Neural cell (in vitro differentiated cells): ENCODE results near the gene MCC. TPM values are rescaled to one million over a fixed set of nuclear protein-coding genes. Genes with fewer than 3 reads are reported as not detected.

Experiments used
- H2AFZ ChIP-seq: fragments of 200-600, 300-800 bp; sonication (generic), shearing (Covaris generic); 2 replicates; pipeline ENCODE4 v1.6.0; 2014; ENCODE audit warnings: low read depth, mild to moderate bottlenecking, antibody characterized with exemption, low read length, moderate library complexity
- H3F3A ChIP-seq: fragments of 200-600 bp; shearing (Covaris generic); 2 replicates; pipeline ENCODE4 v1.6.1; 2016; ENCODE audit warnings: mild to moderate bottlenecking, moderate library complexity, mixed read lengths, antibody characterized with exemption, low read length; ENCODE audit not compliant: insufficient read depth, poor library complexity, severe bottlenecking
- H3K27ac ChIP-seq: fragments of 200-600, 300-800 bp; sonication (generic), shearing (Covaris generic); 2 replicates; pipeline ENCODE4 v1.5.1; 2014; ENCODE audit warnings: mild to moderate bottlenecking, low read length, moderate library complexity
- H3K27me3 ChIP-seq: fragments of 300-800, 200-600 bp; sonication (generic), shearing (Covaris generic); 2 replicates; pipeline ENCODE4 v1.6.0; 2014; ENCODE audit warnings: mild to moderate bottlenecking, low read depth, low read length, moderate library complexity; ENCODE audit not compliant: insufficient read depth
- H3K36me3 ChIP-seq: fragments of 300-800, 200-600 bp; sonication (generic), shearing (Covaris generic); 2 replicates; pipeline ENCODE4 v1.5.1; 2014; ENCODE audit warnings: mild to moderate bottlenecking, antibody characterized with exemption, low read length, moderate library complexity; ENCODE audit not compliant: insufficient read depth
- H3K4me2 ChIP-seq: fragments of 300-800, 200-600 bp; sonication (generic), shearing (Covaris generic); 2 replicates; pipeline ENCODE4 v1.6.0; 2014; ENCODE audit warnings: mild to moderate bottlenecking, low read length
- H3K4me3 ChIP-seq: fragments of 300-800, 200-600 bp; sonication (generic), shearing (Covaris generic); 2 replicates; pipeline ENCODE4 v1.5.1; 2014; ENCODE audit warnings: mild to moderate bottlenecking, low read length, moderate library complexity
- H3K79me2 ChIP-seq: fragments of 200-600 bp; shearing (Covaris generic); replicated peaks from 2 replicates; pipeline ENCODE4 v1.6.0; 2014; ENCODE audit warnings: mild to moderate bottlenecking, low read length, moderate library complexity; ENCODE audit not compliant: insufficient read depth
- H3K9ac ChIP-seq: fragments of 300-800, 200-600 bp; sonication (generic), shearing (Covaris generic); 2 replicates; pipeline ENCODE4 v1.6.1; 2016; ENCODE audit warnings: mild to moderate bottlenecking, low read length, mixed read lengths
- H3K9me2 ChIP-seq: fragments of 200-600 bp; shearing (Covaris generic); 2 replicates; pipeline ENCODE4 v1.6.1; 2016; ENCODE audit warnings: mild to moderate bottlenecking, low read length, mixed read lengths; ENCODE audit not compliant: insufficient read depth
- H3K9me3 ChIP-seq: fragments of 200-600, 300-800 bp; sonication (generic), shearing (Covaris generic); 2 replicates; pipeline ENCODE4 v1.6.1; 2016; ENCODE audit warnings: mild to moderate bottlenecking, mixed run types, low read length, moderate library complexity, mixed read lengths
- H4K20me1 ChIP-seq: fragments of 200-600 bp; shearing (Covaris generic); 2 replicates; pipeline ENCODE4 v1.6.1; 2016; ENCODE audit warnings: mild to moderate bottlenecking, mixed run types; ENCODE audit not compliant: insufficient read depth
- EP300 ChIP-seq: fragments of 450-650 bp; conservative IDR thresholded peaks from 2 replicates; pipeline ENCODE4 v1.6.1; 2014; ENCODE audit warnings: antibody characterized with exemption, mild to moderate bottlenecking, moderate library complexity; ENCODE audit not compliant: poor library complexity, severe bottlenecking
- EZH2 ChIP-seq: fragments of 200-600, 300-800 bp; shearing (Covaris generic), sonication (generic); IDR thresholded peaks from 2 replicates; pipeline ENCODE4 v1.6.1; 2014; ENCODE audit warnings: antibody characterized with exemption, low read length, borderline replicate concordance, mild to moderate bottlenecking; ENCODE audit not compliant: insufficient read depth, poor library complexity, severe bottlenecking
- MXI1 ChIP-seq: fragments of 450-650 bp; conservative IDR thresholded peaks from 2 replicates; pipeline ENCODE4 v1.6.1; 2014; ENCODE audit warnings: antibody characterized with exemption, mild to moderate bottlenecking; ENCODE audit not compliant: poor library complexity, severe bottlenecking
- POLR2AphosphoS5 ChIP-seq: IDR thresholded peaks from 2 replicates; pipeline ENCODE4 v1.6.1; 2012
- RAD21 ChIP-seq: fragments of 450-650 bp; conservative IDR thresholded peaks from 2 replicates; pipeline ENCODE4 v1.6.1; 2014; ENCODE audit warnings: antibody characterized with exemption, mild to moderate bottlenecking, moderate library complexity
- REST ChIP-seq: IDR thresholded peaks from 2 replicates; pipeline ENCODE4 v1.6.1; 2012; ENCODE audit warnings: borderline replicate concordance
- SMC3 ChIP-seq: fragments of 450-650 bp; conservative IDR thresholded peaks from 2 replicates; pipeline ENCODE4 v1.6.1; 2014; ENCODE audit warnings: antibody characterized with exemption, mild to moderate bottlenecking, moderate library complexity; ENCODE audit not compliant: poor library complexity
- TAF1 ChIP-seq: IDR thresholded peaks from 2 replicates; pipeline ENCODE4 v1.6.1; 2012; ENCODE audit warnings: low read depth
- polyA plus RNA-seq: library from polyadenylated mRNA; depleted of rRNA; stranded (reverse); fragments of >200 nt; gene quantifications from 2 replicates; pipeline ENCODE4 v1.2.3, GENCODE V29; 2014
- TF ChIP-seq, protein P1 (sequence below): fragments of 450-650 bp; IDR thresholded peaks from 2 replicates; pipeline ENCODE4 v1.5.1; 2014; ENCODE audit warnings: antibody characterized with exemption, mild to moderate bottlenecking, moderate library complexity; ENCODE audit not compliant: poor library complexity, severe bottlenecking

Gene MCC
- polyA plus RNA-seq, 1 donor from 2014 or later = 2.2 TPM

- Histone ChIP-seq H3K27ac (no peak overlapping the region), H2AFZ (no peak overlapping the region), H3K9me3 (no peaks in the 10 kb centered on the region), H3K27me3 (no peaks in the 10 kb centered on the region), H3K4me2 (no peak overlapping the region), H3K36me3 (no peaks in the 10 kb centered on the region), H3K79me2 (no peaks in the 10 kb centered on the region), H3K9me2 (no peaks in the 10 kb centered on the region), H3K4me3 (no peak overlapping the region), H4K20me1 (no peaks in the 10 kb centered on the region), H3K9ac (no peak overlapping the region), H3F3A (no peaks in the 10 kb centered on the region)
- no peak for TF ChIP-seq EZH2
- no peak for TF ChIP-seq EP300
- no peak for TF ChIP-seq REST
- TF ChIP-seq, protein P1, sequence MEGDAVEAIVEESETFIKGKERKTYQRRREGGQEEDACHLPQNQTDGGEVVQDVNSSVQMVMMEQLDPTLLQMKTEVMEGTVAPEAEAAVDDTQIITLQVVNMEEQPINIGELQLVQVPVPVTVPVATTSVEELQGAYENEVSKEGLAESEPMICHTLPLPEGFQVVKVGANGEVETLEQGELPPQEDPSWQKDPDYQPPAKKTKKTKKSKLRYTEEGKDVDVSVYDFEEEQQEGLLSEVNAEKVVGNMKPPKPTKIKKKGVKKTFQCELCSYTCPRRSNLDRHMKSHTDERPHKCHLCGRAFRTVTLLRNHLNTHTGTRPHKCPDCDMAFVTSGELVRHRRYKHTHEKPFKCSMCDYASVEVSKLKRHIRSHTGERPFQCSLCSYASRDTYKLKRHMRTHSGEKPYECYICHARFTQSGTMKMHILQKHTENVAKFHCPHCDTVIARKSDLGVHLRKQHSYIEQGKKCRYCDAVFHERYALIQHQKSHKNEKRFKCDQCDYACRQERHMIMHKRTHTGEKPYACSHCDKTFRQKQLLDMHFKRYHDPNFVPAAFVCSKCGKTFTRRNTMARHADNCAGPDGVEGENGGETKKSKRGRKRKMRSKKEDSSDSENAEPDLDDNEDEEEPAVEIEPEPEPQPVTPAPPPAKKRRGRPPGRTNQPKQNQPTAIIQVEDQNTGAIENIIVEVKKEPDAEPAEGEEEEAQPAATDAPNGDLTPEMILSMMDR = no peak
- no peak for TF ChIP-seq POLR2AphosphoS5
- TF ChIP-seq MXI1 = no peak
- no peak for TF ChIP-seq TAF1
- no peak for TF ChIP-seq RAD21
- TF ChIP-seq SMC3 = no peak
These were observed 9.6 kb downstream of the MCC start for GRCh38 chr5:113478691-113479090.

DNA sequence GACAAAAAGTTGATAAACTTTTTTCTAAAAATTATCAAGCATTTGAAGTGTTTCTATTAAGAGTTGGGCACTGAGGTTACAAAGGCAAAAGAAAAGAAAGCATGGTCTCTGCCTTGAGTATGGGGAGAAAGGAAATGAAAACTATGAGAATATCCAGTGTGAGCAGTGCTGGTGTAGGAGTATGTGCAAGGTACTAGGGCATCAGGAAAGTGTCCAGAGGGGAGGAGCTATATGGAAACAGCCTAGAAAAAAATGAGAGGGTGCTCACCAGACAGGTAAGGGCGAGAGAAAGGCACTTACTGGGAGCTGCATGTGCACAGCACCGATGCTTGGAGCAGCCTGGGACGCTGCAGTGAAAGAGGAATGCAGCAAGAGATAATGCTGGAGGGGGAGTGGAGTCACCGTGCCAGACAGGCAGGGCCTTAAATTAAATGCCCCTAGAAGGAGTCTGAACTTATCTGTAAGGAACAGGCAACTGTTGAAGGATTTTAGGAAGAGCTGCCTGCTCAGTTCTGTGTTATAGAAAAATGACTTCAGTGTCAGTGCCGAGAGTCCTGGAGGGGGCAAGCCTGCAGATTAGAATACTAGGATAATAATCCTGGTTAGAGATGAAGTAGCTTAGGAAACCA, 14.0 kb downstream of the MCC start:
- Histone ChIP-seq H3K79me2 (no peaks in the 10 kb centered on the region), H4K20me1 (no peaks in the 10 kb centered on the region), H2AFZ (no peak overlapping the region), H3K4me3 (no peak overlapping the region), H3K27me3 (no peaks in the 10 kb centered on the region), H3K36me3 (no peaks in the 10 kb centered on the region), H3K9me2 (no peaks in the 10 kb centered on the region), H3F3A (no peaks in the 10 kb centered on the region), H3K9ac (no peak overlapping the region), H3K4me2 (no peak overlapping the region), H3K9me3 (no peaks in the 10 kb centered on the region), H3K27ac (no peak overlapping the region)
- no peak for TF ChIP-seq SMC3
- no peak for TF ChIP-seq MXI1
- TF ChIP-seq EZH2 = no peak
- no peak for TF ChIP-seq RAD21
- TF ChIP-seq EP300 = no peak
- TF ChIP-seq POLR2AphosphoS5 = no peak
